ENCODE measurements around the gene PTH2.

PTH2 gene

DNA sequence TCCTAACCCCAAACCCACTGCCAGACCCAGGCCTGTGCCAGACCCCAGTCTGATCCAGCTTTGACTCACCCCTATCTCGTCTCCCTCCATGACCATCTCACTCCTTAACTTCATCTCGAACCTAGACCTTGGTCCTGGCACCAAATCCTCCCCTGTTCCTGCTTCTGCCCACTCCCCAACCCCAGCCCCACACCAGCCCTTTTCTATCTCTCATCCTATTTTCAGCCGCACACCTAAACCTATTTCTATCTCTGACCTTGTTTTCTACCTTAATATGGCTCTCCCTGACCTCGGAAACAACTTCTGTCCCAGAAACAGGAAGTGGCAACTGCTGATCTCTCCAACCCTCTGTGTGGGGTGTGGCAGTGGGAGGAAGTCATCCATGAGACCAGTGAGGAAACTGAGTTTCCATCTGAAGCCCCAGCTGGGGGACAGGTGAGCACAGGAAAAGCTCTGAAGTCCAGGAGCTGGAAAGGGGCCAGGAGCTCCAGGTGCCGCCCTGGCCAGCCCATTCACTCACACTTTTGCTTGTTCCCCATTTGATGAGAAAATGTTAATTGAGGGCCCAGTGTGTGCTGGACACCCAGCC is 13.7 kb downstream of the PTH2 start:
- no peak for DNase-seq (ENCODE audit: low read depth)

DNA sequence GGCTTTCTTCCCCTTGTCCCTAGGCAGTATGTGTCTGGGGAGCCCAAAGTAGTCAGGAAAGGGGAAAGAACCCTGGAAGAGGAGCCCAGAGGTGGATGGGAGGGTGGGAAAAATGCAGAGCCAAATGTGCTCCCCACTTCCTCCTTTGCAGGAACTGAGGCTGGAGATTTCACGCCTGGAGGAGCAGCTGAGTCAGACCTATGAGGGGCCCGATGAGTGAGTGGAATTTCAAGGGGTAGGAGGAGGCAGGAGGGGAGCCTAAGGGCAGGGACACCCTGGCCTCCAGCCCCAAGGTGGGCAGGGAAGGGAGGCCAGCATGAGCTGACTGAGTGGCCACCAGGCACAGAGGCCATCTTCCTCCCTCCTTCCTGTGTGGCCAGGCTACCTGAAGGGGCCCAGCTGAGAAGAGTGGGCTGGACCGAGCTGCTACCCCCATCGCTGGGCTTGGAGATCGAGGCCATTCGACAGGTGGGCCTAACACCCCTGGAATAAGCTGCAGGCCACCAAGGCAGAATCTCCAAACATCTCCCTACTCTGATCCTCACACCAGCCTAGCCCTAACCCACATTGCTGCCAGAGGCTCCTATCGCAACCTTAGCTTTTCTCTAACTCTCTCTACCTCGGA is 14.3 kb downstream of the PTH2 start:
- peak; percentile 43 for DNase-seq (ENCODE audit: low read depth)

GRCh38 chr19:49407482-49408015 is 15.7 kb downstream of the PTH2 start:
- DNase-seq (ENCODE audit: low read depth): no peak

DNA sequence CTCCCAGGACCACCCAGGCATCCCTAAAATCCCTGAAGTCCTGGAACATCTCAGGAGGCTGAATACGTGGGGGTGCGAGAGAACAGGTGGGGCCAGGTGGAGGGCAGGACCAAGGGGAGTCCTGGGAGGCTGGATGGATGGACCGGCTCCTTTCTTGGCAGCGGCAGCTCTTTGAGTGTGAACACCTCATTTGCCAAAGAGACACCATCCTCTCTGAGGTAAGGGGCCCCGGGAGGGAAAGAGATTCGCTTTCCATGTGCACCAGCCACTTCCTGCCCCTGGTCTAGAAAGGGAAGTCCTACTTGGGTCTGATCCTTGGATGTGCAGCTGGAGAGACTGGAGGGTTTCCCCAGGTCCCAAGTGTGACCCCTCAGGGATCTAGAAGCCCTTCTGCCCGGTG is 16.2 kb downstream of the PTH2 start:
- no peak for DNase-seq (ENCODE audit: low read depth)

DNA sequence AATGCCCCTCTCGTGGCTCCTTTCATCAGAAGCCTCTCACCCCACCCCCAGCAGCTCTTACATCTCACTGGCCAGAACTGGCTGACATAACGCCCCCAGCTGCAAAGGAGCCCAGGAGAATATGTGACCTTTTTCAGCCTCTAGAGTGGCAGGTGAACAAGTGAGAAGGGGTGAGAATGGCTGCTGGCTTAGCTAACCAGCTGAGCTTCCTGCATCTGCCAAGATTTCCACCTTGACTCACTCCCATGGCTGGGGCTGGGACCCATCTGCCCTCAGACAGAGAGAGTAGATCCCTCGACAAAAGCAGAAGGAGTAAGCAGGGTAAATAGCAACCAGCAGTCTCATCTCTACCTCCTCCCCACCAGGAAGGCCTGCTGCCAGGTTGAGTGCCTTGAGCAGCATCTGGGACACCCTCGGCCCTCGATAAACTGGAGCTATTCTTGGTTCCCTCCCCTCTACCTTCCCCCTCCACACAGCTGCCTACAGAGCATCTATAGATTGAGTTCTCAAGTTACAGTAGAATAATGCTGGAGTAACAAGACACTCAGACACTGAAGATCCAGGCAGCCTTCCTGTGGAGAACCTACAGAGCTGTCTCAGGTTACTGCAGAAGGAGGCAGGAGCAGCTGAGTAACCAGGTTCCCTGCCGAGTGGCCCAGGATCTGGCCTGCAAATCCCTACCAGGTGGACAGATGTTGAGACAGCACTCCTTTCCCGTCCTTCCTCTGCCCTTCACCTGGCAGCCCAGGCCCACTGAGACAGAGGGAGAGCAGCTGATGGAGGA is 19.6 kb downstream of the PTH2 start:
- no peak for DNase-seq (ENCODE audit: low read depth)

DNA sequence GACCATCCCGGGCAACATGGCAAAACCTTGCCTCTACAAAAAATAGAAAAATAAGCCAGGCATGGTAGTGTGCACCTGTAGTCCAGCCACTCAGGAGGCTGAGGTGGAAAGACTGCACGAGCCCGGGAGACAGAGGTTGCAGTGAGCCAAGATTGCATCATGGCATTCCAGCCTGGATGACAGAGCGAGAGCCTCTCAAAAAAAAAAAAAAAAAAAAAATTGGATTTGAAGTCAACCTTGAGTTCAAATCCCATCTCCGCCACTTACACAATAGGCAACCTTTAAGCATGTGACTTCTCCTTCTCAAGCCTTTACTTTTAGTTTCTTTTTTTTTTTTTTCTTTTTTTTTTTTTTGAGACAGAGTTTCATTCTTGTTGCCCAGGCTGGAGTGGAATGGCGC is 23.2 kb downstream of the PTH2 start:
- peak; percentile 20 for DNase-seq (ENCODE audit: low read depth)

- DNase-seq (ENCODE audit: low read depth): no peak
These were observed 24.3 kb downstream of the PTH2 start for GRCh38 chr19:49398931-49399330.

GRCh38 chr19:49398001-49398615 is 25.1 kb downstream of the PTH2 start:
- no peak for DNase-seq (ENCODE audit: low read depth)

DNA sequence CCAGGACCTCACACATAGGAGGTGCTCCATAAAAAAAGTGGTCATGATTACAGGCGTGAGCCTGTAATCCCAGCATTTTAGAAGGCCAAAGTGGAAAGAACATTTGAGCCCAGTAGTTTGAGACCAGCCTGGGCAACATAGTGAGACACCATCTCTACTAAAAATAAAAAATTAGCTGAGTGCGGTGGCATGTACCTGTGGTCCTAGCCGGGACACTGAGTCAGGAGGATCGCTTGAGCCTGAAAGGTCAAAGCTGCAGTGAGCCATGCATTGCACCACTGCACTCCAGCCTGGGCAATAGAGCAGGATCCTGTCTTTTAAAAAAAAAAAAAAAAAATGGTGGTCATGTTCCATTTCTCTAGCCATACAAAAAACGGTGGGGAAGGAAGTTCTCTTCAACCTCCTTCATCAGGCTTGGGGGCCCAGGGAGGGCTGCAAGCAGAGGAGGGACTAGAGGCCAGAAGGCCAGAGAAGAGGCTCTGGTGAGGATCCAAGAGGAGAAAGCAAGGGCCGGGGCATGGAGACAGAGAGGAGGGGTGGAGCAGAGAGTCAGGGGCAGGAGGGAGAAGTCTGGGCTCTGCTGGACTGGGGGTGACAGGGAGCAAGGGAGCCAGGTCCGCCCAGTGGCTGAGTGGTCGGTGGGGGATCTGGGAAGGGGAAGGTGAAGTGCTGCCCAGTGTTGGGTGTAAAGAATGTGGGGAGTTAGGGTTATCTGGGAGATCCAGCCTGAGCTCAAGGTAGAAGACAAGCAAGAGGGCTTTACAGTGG is 26.3 kb downstream of the PTH2 start:
- no peak for DNase-seq (ENCODE audit: low read depth)

DNA sequence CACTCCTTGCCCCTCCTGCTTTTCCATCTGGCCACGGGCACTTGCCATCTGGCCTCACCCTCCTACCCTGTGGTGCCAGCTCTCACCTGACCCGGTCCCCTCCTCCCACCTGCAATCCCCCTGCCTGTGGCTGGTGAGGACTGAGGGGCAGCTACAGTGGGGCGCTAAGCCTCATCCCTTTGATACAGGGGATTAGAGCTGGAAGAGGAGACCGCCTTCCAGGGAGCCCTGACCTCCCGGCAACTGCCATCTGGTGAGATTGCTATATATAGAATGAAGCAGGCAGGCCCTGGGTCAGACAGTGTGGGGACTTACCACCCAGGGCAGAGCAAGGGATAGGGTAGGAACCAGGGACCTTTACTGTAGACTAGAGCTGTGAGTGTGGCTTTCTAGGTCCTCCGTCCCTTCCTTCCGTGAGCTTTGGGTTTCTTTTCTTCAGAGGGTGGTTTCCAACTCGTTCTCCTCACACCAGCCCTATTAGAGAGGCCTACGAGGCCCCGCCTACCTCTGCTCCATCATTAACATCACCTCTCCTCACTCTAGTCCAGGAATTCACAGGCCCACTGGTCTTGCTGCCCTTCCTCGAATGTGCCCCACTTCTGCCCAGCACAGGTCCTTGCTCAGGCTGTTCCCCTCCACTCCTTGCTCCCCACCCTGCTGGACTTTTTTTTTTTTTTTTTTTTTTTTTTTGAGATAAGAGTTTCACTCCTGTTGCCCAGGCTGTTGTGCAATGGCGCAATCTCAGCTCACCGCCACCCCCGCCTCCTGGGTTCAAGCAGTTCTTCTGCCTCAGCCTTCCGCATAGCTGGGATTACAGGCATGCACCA is 27.4 kb downstream of the PTH2 start:
- no peak for DNase-seq (ENCODE audit: low read depth)

GRCh38 chr19:49393881-49394280 is 29.4 kb downstream of the PTH2 start:
- no peak for DNase-seq (ENCODE audit: low read depth)

GRCh38 chr19:49391581-49392399 is 31.5 kb downstream of the PTH2 start:
- DNase-seq (ENCODE audit: low read depth): peak; percentile 75

DNA sequence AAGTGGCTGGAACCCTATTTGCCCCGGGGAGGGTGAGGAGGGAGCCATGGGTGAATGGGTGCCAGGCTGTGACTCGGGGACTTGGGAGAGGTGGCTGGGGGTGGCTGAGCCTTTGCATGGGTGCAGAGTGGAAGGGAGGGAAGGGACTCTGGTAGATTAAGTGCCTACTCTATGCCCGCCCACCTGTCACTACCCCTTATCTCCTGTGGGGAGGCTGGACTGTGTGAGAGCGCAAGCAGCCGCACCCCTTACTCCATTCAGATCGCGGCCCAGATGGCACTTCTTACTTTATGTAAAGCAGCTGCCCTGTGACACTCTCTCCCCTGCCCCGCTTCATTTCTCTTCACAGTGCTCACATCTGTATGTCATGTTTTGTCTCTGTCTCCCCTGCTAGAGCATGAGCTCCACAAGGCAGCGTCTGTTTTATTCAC is 32.3 kb downstream of the PTH2 start:
- no peak for DNase-seq (ENCODE audit: low read depth)

DNA sequence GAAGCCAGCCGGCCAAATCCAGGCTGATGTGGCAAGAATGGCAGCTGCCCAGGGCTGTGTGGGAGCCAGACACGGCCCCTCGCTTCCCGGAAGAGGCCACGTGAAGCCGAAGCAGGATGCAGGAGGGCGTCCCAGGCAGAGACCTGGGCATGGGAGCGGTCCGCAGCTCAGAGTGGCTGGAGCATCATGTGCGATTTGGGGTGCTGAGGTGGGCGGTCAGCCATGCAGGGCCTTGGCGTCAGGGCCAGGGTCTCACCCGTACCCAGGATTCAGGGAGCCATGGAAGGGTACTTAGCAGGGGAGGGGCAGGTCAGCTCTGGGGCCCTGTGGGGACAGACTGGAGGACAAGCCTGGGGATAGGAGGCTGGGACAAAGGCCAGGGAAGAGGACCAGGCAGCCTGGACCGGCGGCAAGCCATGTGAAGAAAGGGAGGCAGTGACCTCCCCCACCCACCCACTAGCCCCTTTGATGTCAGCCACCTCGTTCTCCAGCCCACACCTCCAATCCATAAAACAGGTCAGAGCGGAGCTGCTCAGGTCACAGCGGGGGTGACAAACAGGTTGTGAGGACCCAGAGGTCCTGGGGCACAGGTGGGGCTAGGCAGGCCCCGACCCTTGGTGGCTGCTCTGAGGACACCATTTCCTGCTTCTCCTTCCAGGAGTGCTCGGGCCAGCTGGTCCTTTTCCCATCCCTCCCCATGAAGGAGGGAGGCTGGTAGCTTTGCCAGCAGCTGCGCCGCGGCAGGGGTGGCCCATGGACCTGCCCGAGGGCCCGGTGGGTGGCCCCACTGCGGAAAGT is 32.9 kb downstream of the PTH2 start:
- DNase-seq (ENCODE audit: low read depth): no peak

GRCh38 chr19:49389406-49389805 is 33.8 kb downstream of the PTH2 start:
- DNase-seq (ENCODE audit: low read depth): no peak

DNA sequence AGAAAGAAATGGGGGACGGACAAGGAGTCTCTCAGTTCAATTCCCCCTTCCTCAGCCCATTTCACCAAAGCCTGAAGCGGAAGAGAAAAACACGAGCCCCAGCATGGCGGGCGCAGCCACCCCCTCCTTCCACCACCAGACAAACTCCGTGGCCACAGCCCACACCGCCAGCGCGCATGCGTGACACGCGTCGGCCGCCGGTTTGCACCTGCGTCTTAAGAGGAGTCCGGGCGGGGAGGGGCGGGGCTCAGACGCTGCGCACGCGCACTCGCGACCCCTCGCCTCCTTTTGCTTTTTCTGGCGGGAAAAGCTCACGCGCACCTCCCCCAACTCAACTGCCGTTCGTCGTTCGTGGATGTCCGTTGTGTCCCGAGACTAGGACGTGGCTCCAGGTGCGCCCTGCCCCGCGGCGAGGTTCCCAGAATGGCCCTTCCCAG is 35.3 kb downstream of the PTH2 start, which contains the start of gene KASH5:
Gene KASH5, plus strand, starts transcription at position 314 of the 437 bp plus-strand sequence. CDS start 2,635 bp downstream, outside the sequence.
- no peak for DNase-seq (ENCODE audit: low read depth)

DNA sequence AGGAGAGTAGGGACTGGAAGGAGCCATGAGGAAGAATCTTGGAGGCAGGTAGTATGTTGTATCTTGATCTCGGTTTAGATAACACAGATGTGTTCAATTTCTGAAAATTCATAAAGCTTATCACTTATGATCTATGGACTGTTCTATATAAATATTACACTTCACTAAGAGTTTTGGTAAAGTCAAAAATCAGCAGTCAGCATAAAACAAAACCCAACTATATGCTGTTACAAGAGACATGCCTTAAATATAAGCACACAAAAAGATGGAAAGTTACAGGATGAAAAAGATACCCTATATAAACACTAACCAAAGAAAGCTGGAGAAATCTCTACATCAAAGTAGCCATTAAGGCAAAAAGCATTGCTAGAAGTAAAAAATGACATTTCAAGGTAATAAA is 39.6 kb downstream of the PTH2 start:
- no peak for DNase-seq (ENCODE audit: low read depth)

GRCh38 chr19:49382639-49383038 is 40.6 kb downstream of the PTH2 start:
- DNase-seq (ENCODE audit: low read depth): no peak

DNA sequence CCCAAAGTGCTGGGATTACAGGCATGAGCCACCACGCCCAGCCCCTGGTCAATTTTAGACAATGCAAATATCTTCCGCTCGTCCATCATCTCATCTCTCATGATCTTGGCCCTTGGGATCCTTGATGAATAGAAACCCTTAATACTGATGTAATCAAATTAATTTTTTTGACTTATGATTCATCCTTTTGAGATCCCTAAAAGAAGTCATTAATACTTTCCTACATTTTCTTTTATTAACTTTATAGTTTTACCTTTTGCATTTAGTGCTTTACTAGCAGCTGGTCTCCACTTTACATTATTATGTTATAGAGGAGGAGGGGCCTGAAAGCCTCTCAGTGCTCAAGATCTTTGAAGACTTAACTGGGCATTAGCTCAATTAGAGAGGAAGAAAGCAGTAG is 42.9 kb downstream of the PTH2 start:
- DNase-seq (ENCODE audit: low read depth): no peak
